HG03571 (cell line): ENCODE results near the gene KIF5C.

Experiments
- ATAC-seq: cut with Tn5 transposase; IDR thresholded peaks from one replicate; pipeline ENCODE4 v1.9.1; 2021; ENCODE audit not compliant: unreplicated experiment

KIF5C gene

GRCh38 chr2:148922776-148923475, 47.9 kb downstream of the KIF5C start:
- ATAC-seq = no peak

- ATAC-seq = no peak
These were observed 49.6 kb downstream of the KIF5C start for GRCh38 chr2:148924514-148925178.

GRCh38 chr2:148926291-148926961, 51.4 kb downstream of the KIF5C start:
- peak; percentile 52 for ATAC-seq

- ATAC-seq = no peak
These were observed 52.0 kb downstream of the KIF5C start for GRCh38 chr2:148926981-148927401.

GRCh38 chr2:148928395-148928794, 53.4 kb downstream of the KIF5C start:
- no peak for ATAC-seq

- ATAC-seq = no peak
These were observed 55.2 kb downstream of the KIF5C start for GRCh38 chr2:148930046-148930775.

- no peak for ATAC-seq
These were observed 57.5 kb downstream of the KIF5C start for GRCh38 chr2:148932536-148932935.

- no peak for ATAC-seq
These were observed 58.4 kb downstream of the KIF5C start for GRCh38 chr2:148933456-148933855.

- ATAC-seq = no peak
These were observed 60.8 kb downstream of the KIF5C start for GRCh38 chr2:148935791-148936190.

- ATAC-seq = no peak
These were observed 61.9 kb downstream of the KIF5C start for GRCh38 chr2:148936857-148937450.

- no peak for ATAC-seq
These were observed 64.2 kb downstream of the KIF5C start for GRCh38 chr2:148939271-148939670.

GRCh38 chr2:148943097-148943496, 68.1 kb downstream of the KIF5C start:
- no peak for ATAC-seq

- no peak for ATAC-seq
These were observed 69.5 kb downstream of the KIF5C start for GRCh38 chr2:148944536-148944935.

GRCh38 chr2:148947299-148947698, 72.3 kb downstream of the KIF5C start:
- ATAC-seq = no peak

- ATAC-seq = no peak
These were observed 73.8 kb downstream of the KIF5C start for GRCh38 chr2:148948868-148949267.

GRCh38 chr2:148949348-148949747, 74.3 kb downstream of the KIF5C start:
- ATAC-seq = no peak

GRCh38 chr2:148952621-148953020, 77.6 kb downstream of the KIF5C start:
- no peak for ATAC-seq

GRCh38 chr2:148953426-148953825, 78.4 kb downstream of the KIF5C start:
- no peak for ATAC-seq

GRCh38 chr2:148954536-148954935, 79.5 kb downstream of the KIF5C start:
- no peak for ATAC-seq

- ATAC-seq = no peak
These were observed 80.8 kb downstream of the KIF5C start for GRCh38 chr2:148955798-148956197.

- ATAC-seq = no peak
These were observed 82.0 kb downstream of the KIF5C start for GRCh38 chr2:148957023-148957422.
